Muscle layer of colon (tissue), 2 donors: ENCODE results near the gene SV2C.

Experiments
- H3K27ac ChIP-seq: one replicate; pipeline ENCODE4 v1.7.0; 2013; ENCODE audit warnings: low read depth, mild to moderate bottlenecking, low read length, moderate library complexity
- H3K27me3 ChIP-seq, 2 donors: one replicate each; pipeline ENCODE4 v1.7.0; 2013; ENCODE audit warnings: low read length in 2 of 2, mild to moderate bottlenecking in 2 of 2; ENCODE audit not compliant: insufficient read depth in 2 of 2, control insufficient read depth in 1 of 2
- H3K36me3 ChIP-seq: one replicate; pipeline ENCODE4 v1.7.0; 2013; ENCODE audit warnings: mild to moderate bottlenecking, low read length; ENCODE audit not compliant: insufficient read depth
- H3K4me1 ChIP-seq: one replicate; pipeline ENCODE4 v1.7.0; 2013; ENCODE audit warnings: mild to moderate bottlenecking, low read length; ENCODE audit not compliant: insufficient read depth
- H3K4me3 ChIP-seq, 2 donors: one replicate each; pipeline ENCODE4 v1.7.0; 2013; ENCODE audit warnings: low read length in 2 of 2, low read depth in 1 of 2, mild to moderate bottlenecking in 1 of 2, moderate library complexity in 1 of 2
- H3K9ac ChIP-seq: one replicate; pipeline ENCODE4 v1.7.0; 2013; ENCODE audit warnings: low read length
- H3K9me3 ChIP-seq: one replicate; pipeline ENCODE4 v1.7.0; 2013; ENCODE audit warnings: mild to moderate bottlenecking, low read length
- donor health status: abdominal sarcoma.
- donor health status: Adenocarcinoma of cecum.

The SV2C gene

DNA sequence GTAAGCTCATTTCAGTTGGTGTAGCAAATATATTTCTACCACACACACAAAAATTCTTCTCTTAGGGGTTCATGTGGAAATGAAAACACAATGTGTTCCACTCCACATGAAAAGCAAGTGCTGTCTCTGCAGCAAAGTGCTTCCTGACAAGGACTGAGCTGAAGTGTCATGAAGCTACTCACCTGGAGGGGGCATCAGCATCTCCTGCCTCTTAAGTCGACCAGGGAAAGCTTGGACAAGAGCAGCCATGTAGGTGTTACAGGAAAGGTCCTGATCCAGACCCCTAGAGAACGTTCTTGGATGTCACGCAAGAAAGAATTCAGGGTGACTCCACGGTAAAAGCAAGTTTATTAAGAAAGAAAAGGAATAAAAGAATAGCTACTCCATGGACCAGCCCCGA, 62.8 kb downstream of the SV2C start:
- no peak overlapping the region for H3K4me3 ChIP-seq
- H3K36me3 ChIP-seq: no peaks in the 10 kb centered on the region
- H3K9ac ChIP-seq: no peak overlapping the region
- H3K27ac ChIP-seq: no peak overlapping the region
- H3K9me3 ChIP-seq: no peaks in the 10 kb centered on the region
- no peaks in the 10 kb centered on the region for H3K4me1 ChIP-seq
- H3K27me3 ChIP-seq: no peaks in the 10 kb centered on the region

DNA sequence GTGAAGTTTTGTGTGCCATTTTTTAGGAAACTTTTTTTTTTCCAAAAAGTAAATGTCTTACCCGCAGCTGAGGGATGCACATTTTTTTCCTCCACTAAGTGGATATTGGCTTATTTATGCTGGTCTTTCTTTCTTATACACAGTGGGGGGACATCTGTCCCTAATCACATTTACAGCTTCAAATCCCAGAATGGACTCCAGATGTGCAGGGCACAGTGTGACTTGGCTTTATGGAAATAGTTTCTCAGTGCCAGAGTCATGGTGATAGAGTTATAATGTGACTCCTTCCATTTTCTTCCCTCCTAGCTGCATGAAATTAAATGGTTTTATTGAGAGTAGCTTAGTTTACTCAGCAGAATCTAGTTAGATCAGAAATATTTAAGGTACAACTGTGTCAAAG, 66.5 kb downstream of the SV2C start:
- Histone ChIP-seq H3K9me3 (no peaks in the 10 kb centered on the region), H3K4me3 (no peak overlapping the region), H3K27me3 (no peaks in the 10 kb centered on the region), H3K27ac (no peak overlapping the region), H3K9ac (no peak overlapping the region), H3K4me1 (no peaks in the 10 kb centered on the region), H3K36me3 (no peaks in the 10 kb centered on the region)

DNA sequence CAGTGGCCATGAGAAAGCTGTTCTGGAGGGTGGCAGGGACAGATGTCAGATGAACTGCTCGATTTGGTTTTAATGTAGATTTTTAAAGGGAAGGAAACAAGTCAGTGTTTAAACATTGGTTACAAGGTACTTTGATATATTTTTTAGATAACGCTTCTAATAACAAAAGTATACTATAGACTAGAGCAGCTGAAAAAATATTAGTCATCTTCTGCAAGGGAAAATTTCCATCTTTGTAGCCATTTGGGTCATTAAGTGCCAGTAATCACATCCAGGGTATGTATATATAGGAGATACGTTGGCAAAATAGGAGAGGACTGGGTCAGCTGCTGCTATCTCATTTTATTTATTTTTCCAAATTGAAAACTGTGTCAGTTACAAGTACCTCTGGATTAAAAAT, 69.0 kb downstream of the SV2C start:
- no peak overlapping the region for H3K27ac ChIP-seq
- no peak overlapping the region for H3K9ac ChIP-seq
- H3K4me1 ChIP-seq: no peaks in the 10 kb centered on the region
- no peak overlapping the region for H3K4me3 ChIP-seq
- no peaks in the 10 kb centered on the region for H3K36me3 ChIP-seq
- no peaks in the 10 kb centered on the region for H3K27me3 ChIP-seq
- H3K9me3 ChIP-seq: no peaks in the 10 kb centered on the region

DNA sequence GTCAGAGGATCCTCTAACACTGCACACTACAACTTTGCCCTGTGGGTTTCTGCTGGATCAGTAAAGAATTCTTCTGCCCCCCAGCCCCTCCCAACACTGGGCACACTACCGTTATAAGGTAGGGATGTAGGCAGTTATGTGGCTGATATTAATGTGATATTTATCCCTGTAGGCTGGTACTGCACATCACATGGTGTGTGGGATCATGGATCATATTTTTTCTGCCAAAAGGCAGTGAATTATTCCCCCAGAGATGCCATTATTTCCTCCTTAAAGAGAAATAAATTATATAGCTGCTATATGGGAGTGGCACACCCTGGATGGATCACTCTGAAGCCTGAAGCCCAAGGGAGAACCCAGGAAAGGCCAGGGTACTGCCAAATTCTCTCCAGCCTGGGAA, 69.5 kb downstream of the SV2C start:
- Histone ChIP-seq H3K9me3 (no peaks in the 10 kb centered on the region), H3K27me3 (no peaks in the 10 kb centered on the region), H3K9ac (no peak overlapping the region), H3K4me3 (no peak overlapping the region), H3K4me1 (no peaks in the 10 kb centered on the region), H3K27ac (no peak overlapping the region), H3K36me3 (no peaks in the 10 kb centered on the region)

DNA sequence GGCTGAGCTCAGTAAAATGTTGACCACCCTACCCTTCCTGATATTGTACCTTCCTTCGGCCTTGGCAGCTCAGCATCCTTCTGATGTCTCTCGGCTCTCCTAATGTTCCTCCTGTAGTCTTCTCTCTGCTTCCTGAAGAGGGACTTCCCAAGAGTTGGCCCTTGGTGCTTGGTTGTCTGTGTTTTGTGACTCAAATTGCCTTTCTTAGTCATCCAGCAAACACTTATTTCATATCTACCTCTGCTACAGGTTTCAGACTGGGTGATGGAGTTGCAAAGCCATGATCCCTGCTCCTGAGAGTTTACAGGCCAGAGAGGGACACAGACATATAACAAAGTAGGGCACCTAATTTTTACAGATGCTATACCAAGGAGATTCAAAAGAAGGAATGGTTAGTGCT, 70.1 kb downstream of the SV2C start:
- H3K9ac ChIP-seq: no peak overlapping the region
- no peaks in the 10 kb centered on the region for H3K36me3 ChIP-seq
- H3K9me3 ChIP-seq: no peaks in the 10 kb centered on the region
- H3K4me1 ChIP-seq: no peaks in the 10 kb centered on the region
- H3K27ac ChIP-seq: no peak overlapping the region
- H3K4me3 ChIP-seq: no peak overlapping the region
- H3K27me3 ChIP-seq: no peaks in the 10 kb centered on the region

DNA sequence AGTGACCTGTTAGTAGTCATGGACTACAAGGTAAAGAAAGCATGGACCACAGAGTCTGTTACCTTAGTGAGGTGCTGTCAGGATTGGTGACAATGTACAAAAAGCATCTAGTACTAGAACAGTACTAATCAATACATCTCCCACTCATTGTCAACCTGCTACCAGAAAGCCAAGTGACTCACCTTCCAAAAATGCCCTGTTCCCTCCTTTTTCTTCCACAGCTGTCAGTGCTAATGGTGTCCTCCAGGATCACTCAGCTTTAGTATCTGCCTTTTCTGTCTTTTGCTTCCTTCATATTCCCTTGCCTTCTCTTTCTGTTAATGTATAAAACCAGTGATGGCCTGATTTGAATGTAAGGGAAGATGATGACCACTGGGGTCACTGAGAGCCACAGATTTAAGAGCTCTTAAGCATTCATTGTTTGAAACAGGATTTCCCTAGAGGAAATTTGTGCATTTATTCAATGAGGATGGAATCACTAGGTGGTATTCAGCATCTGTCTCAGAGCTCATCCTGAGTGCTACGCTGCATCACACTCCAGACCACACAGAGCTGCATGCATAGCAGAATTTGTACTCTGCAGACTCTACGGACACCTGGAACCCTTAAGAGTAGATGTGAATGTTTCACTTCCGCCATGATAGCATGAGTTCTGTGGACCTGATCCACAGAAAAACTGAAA, 71.0 kb downstream of the SV2C start:
- H3K27me3 ChIP-seq: no peaks in the 10 kb centered on the region
- no peak overlapping the region for H3K9ac ChIP-seq
- H3K4me1 ChIP-seq: no peaks in the 10 kb centered on the region
- H3K27ac ChIP-seq: no peak overlapping the region
- no peak overlapping the region for H3K4me3 ChIP-seq
- H3K36me3 ChIP-seq: no peaks in the 10 kb centered on the region
- H3K9me3 ChIP-seq: no peaks in the 10 kb centered on the region

DNA sequence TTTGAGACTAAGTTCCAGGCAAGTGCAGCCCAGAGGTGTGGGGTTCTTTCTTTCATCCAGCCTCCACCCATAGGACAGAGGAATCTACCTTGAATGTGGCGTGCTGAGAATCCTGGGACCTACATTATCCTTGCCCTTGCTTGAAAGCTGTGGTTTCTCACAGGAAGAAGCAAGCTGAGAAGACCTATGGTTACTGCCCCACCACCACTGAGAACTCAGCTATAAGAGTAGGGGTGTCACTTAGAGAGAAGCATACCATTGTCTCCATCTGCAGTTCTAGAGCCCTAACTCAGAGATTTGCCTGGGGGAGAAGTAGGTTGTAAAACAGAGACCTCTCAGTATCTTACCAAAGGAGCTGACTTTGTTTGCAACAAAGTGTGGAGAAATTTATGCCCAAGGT, 72.4 kb downstream of the SV2C start:
- Histone ChIP-seq H3K4me3 (no peak overlapping the region), H3K9me3 (no peaks in the 10 kb centered on the region), H3K4me1 (no peaks in the 10 kb centered on the region), H3K27ac (no peak overlapping the region), H3K27me3 (no peaks in the 10 kb centered on the region), H3K36me3 (no peaks in the 10 kb centered on the region), H3K9ac (no peak overlapping the region)

DNA sequence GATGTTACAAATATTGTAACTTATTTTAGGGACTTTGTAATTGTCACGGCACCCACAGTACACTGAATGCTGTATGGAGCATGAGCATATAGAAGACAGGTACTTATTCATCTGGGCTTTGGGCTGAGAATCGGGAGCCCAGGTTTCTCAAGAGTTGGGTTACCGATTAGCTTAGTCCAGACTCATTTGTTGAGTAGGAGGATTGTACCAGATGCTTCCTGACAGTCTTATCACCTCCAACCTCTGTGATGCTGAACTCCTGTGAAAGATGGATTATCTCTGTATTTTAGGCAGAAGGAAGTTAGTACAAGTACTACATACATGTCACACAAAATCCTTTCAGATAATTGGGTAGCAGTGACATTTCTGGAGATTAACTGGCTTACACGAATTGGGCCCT, 79.2 kb downstream of the SV2C start:
- H3K4me1 ChIP-seq: no peaks in the 10 kb centered on the region
- no peaks in the 10 kb centered on the region for H3K9me3 ChIP-seq
- no peaks in the 10 kb centered on the region for H3K36me3 ChIP-seq
- no peak overlapping the region for H3K9ac ChIP-seq
- no peak overlapping the region for H3K27ac ChIP-seq
- H3K27me3 ChIP-seq: no peaks in the 10 kb centered on the region
- no peak overlapping the region for H3K4me3 ChIP-seq

DNA sequence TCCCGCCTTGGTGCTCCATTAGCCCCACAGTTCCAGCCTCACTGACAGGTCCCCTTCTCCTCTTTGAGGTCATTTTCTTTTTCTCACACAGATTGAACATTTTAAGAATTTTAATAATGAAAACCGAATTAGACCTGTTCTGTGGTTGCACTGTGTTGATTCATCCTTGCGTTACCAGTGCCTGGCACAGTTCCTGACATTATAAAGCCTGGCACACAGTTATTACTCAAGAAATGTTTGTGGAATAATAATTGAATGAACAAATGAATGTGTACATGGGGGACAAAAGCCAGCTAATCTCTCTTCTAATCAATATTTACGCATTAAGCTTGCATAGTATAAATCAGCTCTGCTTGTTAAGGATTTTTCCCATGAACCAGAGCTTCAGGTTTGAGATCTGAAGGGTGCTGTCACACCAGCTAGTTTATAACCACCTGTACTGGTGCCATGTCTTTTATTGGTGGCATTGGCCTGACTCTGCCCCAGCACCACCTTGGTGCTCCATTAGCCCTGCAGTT, 80.0 kb downstream of the SV2C start:
- Histone ChIP-seq H3K27me3 (no peaks in the 10 kb centered on the region), H3K9ac (no peak overlapping the region)

DNA sequence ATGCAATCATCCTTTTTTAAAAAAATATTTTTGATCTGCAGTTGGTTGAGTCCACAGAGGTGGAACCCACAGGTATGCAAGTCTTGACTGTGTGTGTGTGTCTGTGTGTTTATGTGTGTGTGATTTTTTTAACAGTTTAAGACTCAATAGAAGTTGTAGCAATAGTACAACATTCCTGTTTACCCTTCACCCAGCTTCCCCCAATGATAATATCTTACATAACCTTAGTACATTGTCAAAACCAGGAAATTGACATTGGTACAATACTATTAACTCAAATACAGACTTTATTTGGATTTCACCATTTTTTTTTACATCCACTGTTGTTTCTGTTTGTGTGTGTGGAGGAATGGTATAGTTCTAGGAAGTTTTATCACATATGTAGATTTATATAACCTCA, 81.8 kb downstream of the SV2C start:
- H3K9me3 ChIP-seq: no peaks in the 10 kb centered on the region
- H3K9ac ChIP-seq: no peak overlapping the region
- no peaks in the 10 kb centered on the region for H3K27me3 ChIP-seq
- no peaks in the 10 kb centered on the region for H3K4me1 ChIP-seq
- H3K36me3 ChIP-seq: no peaks in the 10 kb centered on the region
- H3K4me3 ChIP-seq: no peak overlapping the region
- no peak overlapping the region for H3K27ac ChIP-seq

More for the DNA sequence above, 80.0 kb downstream of the SV2C start:
- H3K4me1 ChIP-seq: no peaks in the 10 kb centered on the region
- H3K9me3 ChIP-seq: no peaks in the 10 kb centered on the region
- no peak overlapping the region for H3K27ac ChIP-seq
- H3K4me3 ChIP-seq: no peak overlapping the region
- no peaks in the 10 kb centered on the region for H3K36me3 ChIP-seq

DNA sequence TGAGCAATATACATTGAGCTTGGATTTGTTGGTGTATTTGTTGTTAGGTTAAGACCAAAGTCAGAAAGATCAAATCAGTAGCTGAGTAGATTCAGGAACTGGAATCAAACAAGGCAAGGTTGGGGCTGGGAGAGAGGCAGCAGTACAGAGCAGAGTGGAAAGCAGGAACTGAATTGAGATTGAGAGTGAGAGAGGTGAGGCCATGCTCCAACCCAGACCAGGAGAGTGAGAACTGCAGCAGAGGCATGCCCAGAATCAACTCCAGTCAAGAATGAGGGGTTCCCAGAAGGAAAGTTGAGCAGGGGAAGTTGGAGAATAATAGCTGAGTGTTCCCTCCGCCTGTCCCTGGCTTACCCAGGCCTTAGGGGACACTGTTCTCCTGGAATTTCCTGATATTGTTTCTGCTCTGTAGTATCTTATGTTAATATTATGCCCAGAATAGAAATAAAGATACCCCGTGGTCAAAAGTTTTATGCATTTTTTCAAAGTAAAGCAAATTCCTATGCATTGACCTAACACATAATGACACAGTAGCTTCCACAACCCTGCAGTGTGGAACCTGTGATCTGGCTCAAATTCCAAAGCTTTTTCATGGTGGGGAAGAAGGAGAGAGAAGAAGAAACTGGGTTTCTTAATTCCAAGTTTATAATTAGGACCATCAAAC, 82.7 kb downstream of the SV2C start:
- Histone ChIP-seq H3K27ac (no peak overlapping the region), H3K9me3 (no peaks in the 10 kb centered on the region), H3K4me3 (no peak overlapping the region), H3K27me3 (no peaks in the 10 kb centered on the region), H3K4me1 (no peaks in the 10 kb centered on the region), H3K9ac (no peak overlapping the region), H3K36me3 (no peaks in the 10 kb centered on the region)
